HepG2 (cell line): ENCODE measurements around the gene TRIM67. TPM values are rescaled to one million over a fixed set of nuclear protein-coding genes. Genes with fewer than 3 reads are reported as not detected.

Experiments
- BCL6 ChIP-seq: IDR thresholded peaks from 2 replicates; pipeline ENCODE4 v1.6.1; 2016; ENCODE audit warnings: missing genetic modification reagents, missing compliant biosample characterization
- CREM ChIP-seq, 2 experiments: sonication (generic) in 1 of 2; formaldehyde crosslinking in 1 of 2; IDR thresholded peaks; 2 replicates each; pipeline versions ENCODE4 v1.4.0 to v1.6.1; 2016 to 2020; ENCODE audit warnings: antibody characterized with exemption in 1 of 2, mild to moderate bottlenecking in 1 of 2, missing genetic modification reagents in 1 of 2
- CSRNP1 ChIP-seq: sonication (generic); formaldehyde crosslinking; IDR thresholded peaks from 2 replicates; pipeline ENCODE4 v1.8.1; 2023; ENCODE audit warnings: mild to moderate bottlenecking, missing genetic modification reagents
- ELF3 ChIP-seq: IDR thresholded peaks from 2 replicates; pipeline ENCODE4 v1.6.1; 2016; ENCODE audit warnings: missing genetic modification reagents, missing compliant biosample characterization
- EP300 ChIP-seq, 3 experiments: sonication (generic) in 1 of 3; formaldehyde crosslinking in 1 of 3; IDR thresholded peaks; 2 replicates each; pipeline versions ENCODE4 v1.5.1 to v1.6.1; 2011 to 2020; ENCODE audit warnings: low read depth in 2 of 3, low read length in 2 of 3, borderline replicate concordance in 1 of 3, improper control_type of control experiment in 1 of 3, mild to moderate bottlenecking in 1 of 3, missing genetic modification reagents in 1 of 3, moderate library complexity in 1 of 3
- GZF1 ChIP-seq: sonication (generic); formaldehyde crosslinking; IDR thresholded peaks from 2 replicates; pipeline ENCODE4 v1.5.1; 2020; ENCODE audit warnings: mild to moderate bottlenecking, missing genetic modification reagents
- HIC2 ChIP-seq: sonication (generic); formaldehyde crosslinking; IDR thresholded peaks from 2 replicates; pipeline ENCODE4 v1.9.0; 2022; ENCODE audit warnings: low read depth, missing genetic modification reagents
- ZBTB4 ChIP-seq: sonication (generic); formaldehyde crosslinking; IDR thresholded peaks from 2 replicates; pipeline ENCODE4 v1.4.0; 2020; ENCODE audit warnings: missing genetic modification reagents, mild to moderate bottlenecking, borderline replicate concordance
- ZBTB8A ChIP-seq: sonication (generic); formaldehyde crosslinking; IDR thresholded peaks from 2 replicates; pipeline ENCODE4 v1.4.0; 2020; ENCODE audit warnings: mild to moderate bottlenecking, low read depth, missing genetic modification reagents, borderline replicate concordance
- ZFP36L2 ChIP-seq: sonication (generic); formaldehyde crosslinking; IDR thresholded peaks from 2 replicates; pipeline ENCODE4 v1.4.0; 2020; ENCODE audit warnings: missing genetic modification reagents
- ZNF710 ChIP-seq: sonication (generic); formaldehyde crosslinking; IDR thresholded peaks from 2 replicates; pipeline ENCODE4 v1.5.0; 2020; ENCODE audit warnings: mild to moderate bottlenecking, missing genetic modification reagents, borderline replicate concordance
- polyA plus RNA-seq, 8 experiments: library from polyadenylated mRNA; depleted of rRNA in 3 of 8; stranded (reverse) in 7 of 8; unstranded in 1 of 8; fragments of >200 nt; fragmentation: Illumina TruSeq in 4 of 8; extraction: Trizol in 4 of 8; gene quantifications; 2 replicates each; pipeline versions ENCODE4 v1.2.1 to v1.2.3, GENCODE V29; 2011 to 2016; ENCODE audit warnings: low read depth in 4 of 8, missing spikeins in 1 of 8, mixed read lengths in 1 of 8; ENCODE audit not compliant: insufficient read depth in 1 of 8
- total RNA-seq, 5 experiments: library from RNA; depleted of rRNA; stranded (reverse); fragments of >200 nt; fragmentation: Illumina TruSeq; extraction: Trizol; gene quantifications; 2 replicates each; pipeline ENCODE4 v1.2.3, GENCODE V29; 2016; ENCODE audit warnings: low read depth in 1 of 5
- TF ChIP-seq, protein P1 (sequence below): sonication (generic); formaldehyde crosslinking; IDR thresholded peaks from 2 replicates; pipeline ENCODE4 v1.4.0; 2020; ENCODE audit warnings: mild to moderate bottlenecking, missing genetic modification reagents, borderline replicate concordance

Gene TRIM67
- total and polyA plus RNA-seq, 2 of the 13 experiments (the other 11 are each of a cell fraction or from before 2014, with no cell fraction given) = not detected

- TF ChIP-seq, protein P1, sequence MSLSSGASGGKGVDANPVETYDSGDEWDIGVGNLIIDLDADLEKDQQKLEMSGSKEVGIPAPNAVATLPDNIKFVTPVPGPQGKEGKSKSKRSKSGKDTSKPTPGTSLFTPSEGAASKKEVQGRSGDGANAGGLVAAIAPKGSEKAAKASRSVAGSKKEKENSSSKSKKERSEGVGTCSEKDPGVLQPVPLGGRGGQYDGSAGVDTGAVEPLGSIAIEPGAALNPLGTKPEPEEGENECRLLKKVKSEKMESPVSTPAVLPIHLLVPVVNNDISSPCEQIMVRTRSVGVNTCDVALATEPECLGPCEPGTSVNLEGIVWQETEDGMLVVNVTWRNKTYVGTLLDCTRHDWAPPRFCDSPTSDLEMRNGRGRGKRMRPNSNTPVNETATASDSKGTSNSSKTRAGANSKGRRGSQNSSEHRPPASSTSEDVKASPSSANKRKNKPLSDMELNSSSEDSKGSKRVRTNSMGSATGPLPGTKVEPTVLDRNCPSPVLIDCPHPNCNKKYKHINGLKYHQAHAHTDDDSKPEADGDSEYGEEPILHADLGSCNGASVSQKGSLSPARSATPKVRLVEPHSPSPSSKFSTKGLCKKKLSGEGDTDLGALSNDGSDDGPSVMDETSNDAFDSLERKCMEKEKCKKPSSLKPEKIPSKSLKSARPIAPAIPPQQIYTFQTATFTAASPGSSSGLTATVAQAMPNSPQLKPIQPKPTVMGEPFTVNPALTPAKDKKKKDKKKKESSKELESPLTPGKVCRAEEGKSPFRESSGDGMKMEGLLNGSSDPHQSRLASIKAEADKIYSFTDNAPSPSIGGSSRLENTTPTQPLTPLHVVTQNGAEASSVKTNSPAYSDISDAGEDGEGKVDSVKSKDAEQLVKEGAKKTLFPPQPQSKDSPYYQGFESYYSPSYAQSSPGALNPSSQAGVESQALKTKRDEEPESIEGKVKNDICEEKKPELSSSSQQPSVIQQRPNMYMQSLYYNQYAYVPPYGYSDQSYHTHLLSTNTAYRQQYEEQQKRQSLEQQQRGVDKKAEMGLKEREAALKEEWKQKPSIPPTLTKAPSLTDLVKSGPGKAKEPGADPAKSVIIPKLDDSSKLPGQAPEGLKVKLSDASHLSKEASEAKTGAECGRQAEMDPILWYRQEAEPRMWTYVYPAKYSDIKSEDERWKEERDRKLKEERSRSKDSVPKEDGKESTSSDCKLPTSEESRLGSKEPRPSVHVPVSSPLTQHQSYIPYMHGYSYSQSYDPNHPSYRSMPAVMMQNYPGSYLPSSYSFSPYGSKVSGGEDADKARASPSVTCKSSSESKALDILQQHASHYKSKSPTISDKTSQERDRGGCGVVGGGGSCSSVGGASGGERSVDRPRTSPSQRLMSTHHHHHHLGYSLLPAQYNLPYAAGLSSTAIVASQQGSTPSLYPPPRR = no peak
- TF ChIP-seq ZFP36L2 (CRISPR knock-in tag) (no peak), GZF1 (CRISPR knock-in tag) (no peak), ZNF710 (CRISPR knock-in tag) (no peak), BCL6 (CRISPR knock-in tag) (no peak), ELF3 (CRISPR knock-in tag) (peak; percentile 58; the same call in 1 of the 2 replicates), EP300 (IDR thresholded peaks at IDR 0.05; ENCODE audit: low read depth in 2 of 2, low read length in 2 of 2) (no peak), EP300 (CRISPR knock-in tag; IDR thresholded peaks at IDR 0.05; ENCODE audit: borderline replicate concordance) (peak; percentile 19; the same call in 1 of the 2 replicates), ZBTB4 (no peak), HIC2 (CRISPR knock-in tag) (no peak; the same call in 1 of the 2 replicates), ZBTB8A (CRISPR knock-in tag) (no peak), CREM (IDR thresholded peaks at IDR 0.05) (no peak), CREM (CRISPR knock-in tag; IDR thresholded peaks at IDR 0.05) (0 out of 2 replicates have a peak, but pooled peaks have one; percentile 22), CSRNP1 (peak; percentile 92)
These were observed 575 bp downstream of the TRIM67 start (continued) for GRCh38 chr1:231162297-231162969.
